ENCODE measurements around the gene STK26. TPM values are rescaled to one million over a fixed set of nuclear protein-coding genes. Genes with fewer than 3 reads are reported as not detected.
"Not testable (repeated sequence)": the region's sequence is repeated elsewhere in the genome, so short reads cannot be mapped to it uniquely, and the experiment has no call there.

STK26 gene
- total RNA-seq, 3 donors from 2014 or later: 12.8 to 19.2 (median 15.0) TPM

GRCh38 chrX:132045456-132045855, 22.4 kb downstream of the STK26 start:
- H3K4me3 ChIP-seq: no peak overlapping the region
- no peaks in the 10 kb centered on the region for H3K36me3 ChIP-seq
- DNase-seq (ENCODE audit: low spot score in 2 of 2): no peak
- TF ChIP-seq CTCF (IDR thresholded peaks at IDR 0.05): no peak
- no peak for TF ChIP-seq POLR2A (IDR thresholded peaks at IDR 0.05)
- TF ChIP-seq POLR2AphosphoS5 (IDR thresholded peaks at IDR 0.05): no peak
- intact Hi-C loops (cut with DNase I; ENCODE audit: low total_unique reads): no loop called here
- H3K4me1 ChIP-seq: no peaks in the 10 kb centered on the region
- no peak overlapping the region for H3K27ac ChIP-seq
- H3K9me3 ChIP-seq: no peaks in the 10 kb centered on the region
- H3K27me3 ChIP-seq: peaks cover 0 to 19% of the 10 kb centered on the region in 2 donors

GRCh38 chrX:132046533-132046932, 23.4 kb downstream of the STK26 start:
- H3K9me3 ChIP-seq: no peaks in the 10 kb centered on the region
- no peak overlapping the region for H3K27ac ChIP-seq
- H3K4me3 ChIP-seq: no peak overlapping the region
- H3K27me3 ChIP-seq: peaks cover 0 to 19% of the 10 kb centered on the region in 2 donors
- no peaks in the 10 kb centered on the region for H3K36me3 ChIP-seq
- DNase-seq (ENCODE audit: low spot score in 2 of 2): no peak
- no peak for TF ChIP-seq POLR2A (IDR thresholded peaks at IDR 0.05)
- no peak for TF ChIP-seq CTCF (IDR thresholded peaks at IDR 0.05)
- no peak for TF ChIP-seq POLR2AphosphoS5 (IDR thresholded peaks at IDR 0.05)
- H3K4me1 ChIP-seq: no peaks in the 10 kb centered on the region
- intact Hi-C loops (cut with DNase I; ENCODE audit: low total_unique reads): no loop called here

- H3K36me3 ChIP-seq; H3K27ac ChIP-seq; intact Hi-C loops (cut with DNase I; ENCODE audit: low total_unique reads); H3K4me1 ChIP-seq; DNase-seq (ENCODE audit: low spot score in 2 of 2); H3K9me3 ChIP-seq; H3K4me3 ChIP-seq: not testable (repeated sequence)
- H3K27me3 ChIP-seq: peaks cover 0 to 27% of the 10 kb centered on the region in 2 donors
Observed at GRCh38 chrX:132051778-132052177, 28.7 kb downstream of the STK26 start.

GRCh38 chrX:132058050-132058449, 34.9 kb downstream of the STK26 start:
- DNase-seq (ENCODE audit: low spot score in 2 of 2): no peak
- no peak overlapping the region for H3K4me3 ChIP-seq
- no peak for TF ChIP-seq CTCF (IDR thresholded peaks at IDR 0.05)
- TF ChIP-seq POLR2AphosphoS5 (IDR thresholded peaks at IDR 0.05): no peak
- no peak for TF ChIP-seq POLR2A (IDR thresholded peaks at IDR 0.05)
- no peaks in the 10 kb centered on the region for H3K4me1 ChIP-seq
- no peaks in the 10 kb centered on the region for H3K36me3 ChIP-seq
- no peaks in the 10 kb centered on the region for H3K9me3 ChIP-seq
- H3K27ac ChIP-seq: no peak overlapping the region
- intact Hi-C loops (cut with DNase I; ENCODE audit: low total_unique reads): no loop called here
- peaks cover 0 to 63% of the 10 kb centered on the region in 2 donors for H3K27me3 ChIP-seq

- no peak for DNase-seq (ENCODE audit: low spot score in 2 of 2)
- TF ChIP-seq POLR2AphosphoS5 (IDR thresholded peaks at IDR 0.05) (no peak), CTCF (IDR thresholded peaks at IDR 0.05) (no peak), POLR2A (IDR thresholded peaks at IDR 0.05) (no peak)
- no peaks in the 10 kb centered on the region for H3K9me3 ChIP-seq
- H3K4me3 ChIP-seq: no peak overlapping the region
- peaks cover 0 to 67% of the 10 kb centered on the region in 2 donors for H3K27me3 ChIP-seq
- intact Hi-C loops (cut with DNase I; ENCODE audit: low total_unique reads): no loop called here
- H3K4me1 ChIP-seq: no peaks in the 10 kb centered on the region
- no peak overlapping the region for H3K27ac ChIP-seq
- H3K36me3 ChIP-seq: no peaks in the 10 kb centered on the region
Observed at GRCh38 chrX:132058975-132059374, 35.9 kb downstream of the STK26 start.

GRCh38 chrX:132059973-132060540, 37.0 kb downstream of the STK26 start:
- Histone ChIP-seq H3K4me3 (no peak overlapping the region), H3K9me3 (no peaks in the 10 kb centered on the region), H3K4me1 (no peaks in the 10 kb centered on the region), H3K27ac (no peak overlapping the region), H3K27me3 (peaks cover 0 to 66% of the 10 kb centered on the region in 2 donors), H3K36me3 (no peaks in the 10 kb centered on the region)
- intact Hi-C loops (cut with DNase I; ENCODE audit: low total_unique reads): no loop called here
- no peak for TF ChIP-seq POLR2AphosphoS5 (IDR thresholded peaks at IDR 0.05)
- no peak for TF ChIP-seq CTCF (IDR thresholded peaks at IDR 0.05)
- no peak for TF ChIP-seq POLR2A (IDR thresholded peaks at IDR 0.05)
- DNase-seq (ENCODE audit: low spot score in 2 of 2): no peak
